M059J (cell line): ENCODE results near the gene DAND5. TPM values are rescaled to one million over a fixed set of nuclear protein-coding genes. Genes with fewer than 3 reads are reported as not detected.
A peak's percentile ranks its signal among the peaks of the same experiment; 100 is the strongest.

ENCODE experiments used
- DNase-seq: peaks from one replicate; pipeline ENCODE4 v3.0.0-alpha.2; 2012; ENCODE audit warnings: low read depth
- total RNA-seq: library from RNA; depleted of rRNA; stranded (reverse); fragments of >200 nt; shearing (Covaris generic); gene quantifications from 2 replicates; pipeline ENCODE4 v1.2.3, GENCODE V29; 2014

DAND5 gene
- total RNA-seq, 1 experiment from 2014 or later: 0.62 TPM

- peak; percentile 31 for DNase-seq
Observed at GRCh38 chr19:13008926-13009787, 39.8 kb downstream of the DAND5 start.

GRCh38 chr19:13010038-13010991, 40.9 kb downstream of the DAND5 start:
- DNase-seq: no peak

DNA sequence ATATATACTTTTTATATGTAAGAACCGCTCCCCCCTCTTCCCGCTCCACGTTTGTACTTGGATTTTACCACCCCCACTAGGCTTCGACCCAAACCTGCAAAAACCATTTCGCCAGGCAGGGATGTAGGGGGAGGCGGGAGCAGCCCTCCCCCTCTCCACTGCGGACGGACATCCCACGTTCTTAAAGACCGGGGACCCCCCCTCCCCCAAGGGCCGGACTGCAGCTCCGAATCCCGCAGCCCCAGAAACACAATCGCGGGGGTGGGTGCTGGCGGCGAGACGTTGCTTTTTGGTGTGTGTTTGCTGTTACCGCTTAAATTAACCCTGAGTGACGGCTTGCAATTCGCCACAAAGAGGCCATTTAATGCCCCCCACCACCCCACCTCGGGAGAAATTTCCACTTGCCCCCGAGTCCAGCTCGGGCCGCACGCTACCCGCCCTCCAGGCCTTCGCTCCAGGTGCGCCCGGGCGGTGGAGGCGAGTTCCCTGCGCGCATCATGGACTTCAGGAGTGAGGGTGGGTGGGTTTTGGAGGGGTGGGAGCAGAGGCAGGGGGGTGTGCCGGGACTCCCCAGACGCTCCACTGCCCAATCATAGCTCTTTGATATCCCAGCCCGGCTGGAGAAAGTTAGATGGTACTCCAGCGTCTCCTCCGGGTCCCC, 41.7 kb downstream of the DAND5 start:
- no peak for DNase-seq

DNA sequence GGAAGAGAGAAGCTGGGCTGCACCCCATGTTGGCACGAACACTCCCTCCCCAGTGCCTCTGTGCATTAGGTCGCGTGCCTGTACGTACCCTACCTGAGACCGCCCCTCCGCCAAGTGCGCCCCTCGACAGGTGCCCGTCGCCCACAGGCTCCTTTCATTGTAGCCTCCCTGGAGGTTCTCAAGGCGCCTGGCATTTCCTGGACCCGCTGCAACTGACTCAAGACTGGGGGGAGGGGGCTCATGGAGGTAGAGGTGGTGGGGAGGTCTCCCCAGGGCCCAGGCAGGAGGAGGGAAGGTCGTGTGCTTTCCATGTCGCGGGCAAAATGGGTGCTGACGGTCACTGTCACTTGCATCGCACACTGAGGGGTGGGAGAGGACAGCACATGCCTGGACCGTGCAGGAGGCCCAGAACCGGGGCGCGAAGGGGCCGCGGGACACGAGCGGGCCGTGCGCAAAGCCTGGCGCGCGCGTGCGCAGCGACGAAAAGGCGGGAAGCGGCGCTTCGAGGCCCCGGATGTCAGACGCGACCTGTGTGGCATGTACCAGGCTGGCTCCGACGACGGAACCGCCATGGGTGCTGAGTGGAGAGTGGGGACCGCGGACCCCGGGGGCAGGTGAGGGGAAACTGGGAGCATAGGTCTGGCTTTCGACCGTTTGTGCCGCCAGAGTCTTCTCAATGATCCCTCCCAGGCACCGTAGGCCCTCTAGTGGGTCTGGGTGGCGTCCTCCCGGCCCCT, 42.4 kb downstream of the DAND5 start:
- DNase-seq: no peak

GRCh38 chr19:13012390-13012689, 43.0 kb downstream of the DAND5 start:
- no peak for DNase-seq

- peak; percentile 84 for DNase-seq
Observed at GRCh38 chr19:13012690-13013608, 43.6 kb downstream of the DAND5 start.

GRCh38 chr19:13013649-13014048, 44.3 kb downstream of the DAND5 start:
- DNase-seq: peak; percentile 59

- peak; percentile 71 for DNase-seq
Observed at GRCh38 chr19:13014101-13014920, 44.9 kb downstream of the DAND5 start.

DNA sequence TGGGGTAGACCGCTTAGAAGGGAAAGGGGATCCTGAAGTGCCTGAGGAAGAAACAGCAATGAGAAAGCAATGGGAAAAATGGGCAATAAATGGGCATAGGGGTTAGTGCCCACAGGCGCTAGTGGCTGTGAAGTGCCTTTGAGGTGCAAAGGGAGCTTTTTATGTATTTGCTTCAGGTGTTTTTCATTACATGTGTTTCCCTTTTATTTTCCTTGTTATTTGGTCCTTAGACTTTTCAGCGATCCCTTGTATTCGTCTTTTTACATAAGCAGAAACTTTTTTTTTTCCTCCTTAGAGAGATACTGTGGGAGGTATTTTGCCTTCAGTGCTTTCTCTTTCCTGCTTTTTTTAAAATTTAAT, 45.5 kb downstream of the DAND5 start:
- no peak for DNase-seq

DNA sequence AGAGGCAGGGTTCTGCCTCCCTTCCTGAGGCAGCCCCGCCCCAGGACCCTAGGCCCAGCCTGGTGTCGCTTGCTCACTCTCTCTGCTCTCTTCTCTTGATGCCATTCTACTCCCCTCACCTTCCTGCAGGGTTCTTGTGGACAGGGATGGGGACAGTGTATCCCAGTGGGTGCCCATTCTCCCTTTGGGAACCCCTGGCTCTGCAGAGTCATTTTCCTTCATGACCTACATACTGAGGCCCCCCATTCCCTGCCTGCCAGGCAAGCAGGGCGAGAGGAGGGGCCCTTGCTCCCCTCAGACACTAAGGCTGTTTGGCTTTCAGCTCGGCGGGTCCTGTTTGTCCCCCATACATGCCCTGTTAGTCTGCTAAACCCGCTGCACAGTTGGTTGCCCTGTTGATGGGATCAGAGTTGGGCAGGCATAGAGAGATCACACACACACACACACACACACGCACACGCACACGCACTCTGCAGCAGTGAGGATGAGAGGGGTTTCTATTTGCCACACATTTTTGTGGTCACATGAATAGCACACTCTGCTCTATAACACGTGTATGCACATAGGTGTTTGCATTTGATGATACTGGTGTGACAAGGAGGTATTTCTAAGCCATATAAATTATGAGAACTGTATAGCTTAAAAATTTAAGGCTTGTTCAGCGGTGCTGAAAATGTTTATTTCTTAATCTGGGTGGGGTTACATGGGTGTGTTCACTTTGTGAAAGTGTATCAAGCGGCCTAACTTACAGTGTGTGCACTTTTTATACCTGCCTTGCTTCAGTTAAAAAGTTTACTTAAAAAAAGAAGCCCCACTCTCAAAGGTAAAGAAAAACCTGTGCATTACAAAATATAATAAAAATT, 46.2 kb downstream of the DAND5 start:
- peak; percentile 60 for DNase-seq

DNA sequence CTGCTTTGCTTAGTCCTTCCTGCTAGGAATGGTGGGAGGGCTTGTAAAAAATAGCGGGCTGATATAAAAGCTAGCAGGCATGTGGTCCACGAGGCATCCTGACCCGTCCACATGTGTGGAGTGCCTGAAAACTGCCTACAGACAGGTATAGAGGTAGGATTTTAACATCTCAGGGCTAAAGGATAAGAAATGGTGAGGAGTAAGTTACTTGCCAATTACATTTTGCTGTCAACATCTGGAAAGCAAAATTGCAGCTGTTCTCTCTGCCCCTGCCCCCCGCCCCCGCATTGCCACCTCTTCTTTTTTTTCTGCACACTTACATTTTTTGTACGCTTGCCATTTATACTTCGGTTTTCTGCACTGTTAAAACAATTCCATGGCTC, 46.9 kb downstream of the DAND5 start:
- no peak for DNase-seq

DNA sequence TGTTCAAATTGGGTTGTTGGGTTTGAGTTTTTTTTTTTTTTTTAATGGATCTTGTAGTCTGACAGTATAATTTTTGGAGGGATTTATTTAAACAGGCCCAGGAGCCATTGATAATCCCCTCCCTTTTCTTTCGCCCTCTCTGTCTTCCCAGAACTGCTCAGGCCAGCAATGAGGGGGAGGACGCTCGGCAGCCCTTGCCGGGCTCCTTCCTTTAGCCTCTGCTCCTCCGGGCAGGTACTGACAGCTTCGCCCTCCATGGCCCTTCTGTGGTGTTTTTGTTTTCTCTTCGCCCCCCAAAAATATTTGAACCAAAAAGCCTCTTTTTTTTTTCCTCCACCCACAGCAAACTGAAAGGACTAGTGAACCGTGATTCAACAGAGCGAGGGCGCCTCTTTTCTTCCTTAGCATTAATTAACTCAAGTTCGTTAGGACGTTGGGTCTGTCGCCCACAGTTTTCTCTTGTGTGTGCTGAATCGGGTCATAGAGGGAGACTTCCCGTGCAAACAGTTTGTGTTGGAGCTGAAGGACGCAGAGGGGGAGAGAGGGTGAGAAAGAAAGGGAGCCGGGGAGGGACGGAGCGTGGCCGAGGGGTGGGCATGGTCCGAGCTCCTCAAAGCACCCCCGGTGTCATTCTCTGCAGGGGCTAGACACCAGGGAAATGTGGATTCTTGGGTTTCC, 47.4 kb downstream of the DAND5 start:
- DNase-seq: peak; percentile 46

- peak; percentile 56 for DNase-seq
Observed at GRCh38 chr19:13017306-13018034, 48.1 kb downstream of the DAND5 start.

GRCh38 chr19:13018035-13018914, 48.9 kb downstream of the DAND5 start:
- DNase-seq: peak; percentile 73

- no peak for DNase-seq
Observed at GRCh38 chr19:13019332-13019731, 50.0 kb downstream of the DAND5 start.

DNA sequence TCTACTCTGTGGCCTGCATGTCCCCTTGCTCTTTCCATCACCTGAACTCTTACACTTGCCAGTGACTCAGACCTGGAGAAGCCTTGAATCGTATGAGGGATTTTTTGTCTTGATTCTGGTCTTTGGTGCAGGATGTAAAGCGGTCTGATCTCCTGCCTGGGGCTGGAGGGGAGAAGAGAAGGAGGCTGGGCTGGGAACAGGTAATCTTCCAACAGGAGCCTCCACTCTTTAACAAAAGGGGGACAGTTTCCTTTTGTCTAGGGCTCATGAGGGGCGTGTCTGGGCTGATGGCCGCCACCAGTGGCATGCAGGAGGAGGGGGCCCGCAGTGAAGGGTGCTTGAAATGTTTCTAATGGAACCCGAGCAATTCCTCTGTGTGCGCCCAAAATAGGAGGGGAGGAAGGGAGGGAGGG, 50.6 kb downstream of the DAND5 start:
- peak; percentile 76 for DNase-seq
